Measurements from ENCODE around the gene GMDS. TPM values are rescaled to one million over a fixed set of nuclear protein-coding genes. Genes with fewer than 3 reads are reported as not detected.

GMDS gene
- total RNA-seq, 5 donors from 2014 or later (not counting 1 experiment from before 2014, with no cell fraction given): 12.9 to 21.5 (median 14.6) TPM

- Mint-ChIP-seq H3K27ac (no peak overlapping the region), H3K4me1 (peaks cover 0 to 2% (median 0%) of the 10 kb centered on the region in 3 donors), H3K9me3 (peaks cover 15 to 31% (median 19%) of the 10 kb centered on the region in 3 donors), H3K36me3 (peaks cover 64% of the 10 kb centered on the region), H3K4me3 (no peak overlapping the region), H3K27me3 (no peaks in the 10 kb centered on the region)
- POLR2A ChIA-PET: no interaction called here
- no CpG with 5 or more reads among the region's 1 CpG for WGBS (ENCODE audit: insufficient coverage)
- Histone ChIP-seq H3K27me3 (replicated peaks in 1 of 2; ENCODE audit: control insufficient read depth in 2 of 2, extremely low read depth in 1 of 2, insufficient read depth in 2 of 2, low read length in 1 of 2) (no peaks in the 10 kb centered on the region), H3K36me3 (ENCODE audit: control insufficient read depth in 2 of 2, extremely low read depth in 1 of 2, insufficient read depth in 1 of 2, low read length in 1 of 2) (no peaks in the 10 kb centered on the region), H3K4me3 (ENCODE audit: control insufficient read depth in 1 of 2, extremely low read depth in 1 of 2, low read length in 1 of 2) (no peak overlapping the region), H3K27ac (ENCODE audit: low read length) (no peak overlapping the region), H3K4me1 (ENCODE audit: control insufficient read depth in 1 of 2, extremely low read depth in 1 of 2, insufficient read depth in 2 of 2, low read length in 2 of 2) (no peaks in the 10 kb centered on the region), H3K9me3 (peaks cover 5% of the 10 kb centered on the region)
- ATAC-seq (replicated peaks in 1 of 4): no peak
- CTCF ChIA-PET: no interaction called here
- no peak for DNase-seq
Measured at GRCh38 chr6:1827984-1828793, 417.2 kb downstream of the GMDS start.

GRCh38 chr6:1825926-1826325 lies 419.5 kb downstream of the GMDS start:
- peaks cover 0 to 2% (median 0%) of the 10 kb centered on the region in 3 donors for H3K4me1 Mint-ChIP-seq
- H3K27ac Mint-ChIP-seq: no peak overlapping the region
- 80% methylated on average over 1 of the region's 5 CpGs for WGBS (ENCODE audit: insufficient coverage)

GRCh38 chr6:1825277-1825676 lies 420.1 kb downstream of the GMDS start:
- H3K9me3 Mint-ChIP-seq: peaks cover 15 to 26% (median 19%) of the 10 kb centered on the region in 3 donors
- Histone ChIP-seq H3K27ac (ENCODE audit: low read length) (no peak overlapping the region), H3K9me3 (peaks cover 5% of the 10 kb centered on the region), H3K27me3 (replicated peaks in 1 of 2; ENCODE audit: control insufficient read depth in 2 of 2, extremely low read depth in 1 of 2, insufficient read depth in 2 of 2, low read length in 1 of 2) (no peaks in the 10 kb centered on the region), H3K4me1 (ENCODE audit: control insufficient read depth in 1 of 2, extremely low read depth in 1 of 2, insufficient read depth in 2 of 2, low read length in 2 of 2) (no peaks in the 10 kb centered on the region), H3K36me3 (ENCODE audit: control insufficient read depth in 2 of 2, extremely low read depth in 1 of 2, insufficient read depth in 1 of 2, low read length in 1 of 2) (no peaks in the 10 kb centered on the region), H3K4me3 (ENCODE audit: control insufficient read depth in 1 of 2, extremely low read depth in 1 of 2, low read length in 1 of 2) (no peak overlapping the region)
- POLR2A ChIA-PET: no interaction called here
- no peaks in the 10 kb centered on the region for H3K27me3 Mint-ChIP-seq
- DNase-seq (no peak), ATAC-seq (replicated peaks in 1 of 4) (no peak)
- H3K4me1 Mint-ChIP-seq: peaks cover 0 to 2% (median 0%) of the 10 kb centered on the region in 3 donors
- no CpG with 5 or more reads among the region's 1 CpG for WGBS (ENCODE audit: insufficient coverage)
- CTCF ChIA-PET: no interaction called here
- H3K4me3 Mint-ChIP-seq: no peak overlapping the region
- peaks cover 49% of the 10 kb centered on the region for H3K36me3 Mint-ChIP-seq
- no peak overlapping the region for H3K27ac Mint-ChIP-seq

More at GRCh38 chr6:1825926-1826325, 419.5 kb downstream of the GMDS start:
- H3K9me3 Mint-ChIP-seq: peaks cover 15 to 28% (median 19%) of the 10 kb centered on the region in 3 donors
- DNase-seq: no peak
- H3K4me3 Mint-ChIP-seq: no peak overlapping the region
- H3K4me3 ChIP-seq (ENCODE audit: control insufficient read depth in 1 of 2, extremely low read depth in 1 of 2, low read length in 1 of 2): no peak overlapping the region
- H3K36me3 ChIP-seq (ENCODE audit: control insufficient read depth in 2 of 2, extremely low read depth in 1 of 2, insufficient read depth in 1 of 2, low read length in 1 of 2): no peaks in the 10 kb centered on the region
- H3K27me3 Mint-ChIP-seq: no peaks in the 10 kb centered on the region
- no peaks in the 10 kb centered on the region for H3K27me3 ChIP-seq (replicated peaks in 1 of 2; ENCODE audit: control insufficient read depth in 2 of 2, extremely low read depth in 1 of 2, insufficient read depth in 2 of 2, low read length in 1 of 2)
- H3K27ac ChIP-seq (ENCODE audit: low read length): no peak overlapping the region
- POLR2A ChIA-PET: no interaction called here
- H3K36me3 Mint-ChIP-seq: peaks cover 53% of the 10 kb centered on the region
- H3K4me1 ChIP-seq (ENCODE audit: control insufficient read depth in 1 of 2, extremely low read depth in 1 of 2, insufficient read depth in 2 of 2, low read length in 2 of 2): no peaks in the 10 kb centered on the region
- no peak for ATAC-seq (replicated peaks in 1 of 4)
- CTCF ChIA-PET: no interaction called here
- peaks cover 5% of the 10 kb centered on the region for H3K9me3 ChIP-seq

GRCh38 chr6:1821513-1822183 lies 423.8 kb downstream of the GMDS start:
- WGBS (ENCODE audit: insufficient coverage): 79% methylated on average over 3 of the region's 11 CpGs
- no peak for DNase-seq
- no peak overlapping the region for H3K27ac Mint-ChIP-seq
- H3K4me1 ChIP-seq (ENCODE audit: control insufficient read depth in 1 of 2, extremely low read depth in 1 of 2, insufficient read depth in 2 of 2, low read length in 2 of 2): no peaks in the 10 kb centered on the region
- no peaks in the 10 kb centered on the region for H3K9me3 Mint-ChIP-seq
- H3K36me3 Mint-ChIP-seq: peaks cover 28% of the 10 kb centered on the region
- POLR2A ChIA-PET: no interaction called here
- no peak for ATAC-seq (replicated peaks in 1 of 4)
- CTCF ChIA-PET: interaction anchor here in 1 of 2 donors (0.6 to 0.7 kb wide), 2 partner anchors 207 to 1705 kb away, joined by 3 to 10 read pairs; no protein-coding TSS in a partner anchor
- no peaks in the 10 kb centered on the region for H3K9me3 ChIP-seq
- no peak overlapping the region for H3K4me3 Mint-ChIP-seq
- H3K4me3 ChIP-seq (ENCODE audit: control insufficient read depth in 1 of 2, extremely low read depth in 1 of 2, low read length in 1 of 2): no peak overlapping the region
- H3K27me3 Mint-ChIP-seq: no peaks in the 10 kb centered on the region
- no peaks in the 10 kb centered on the region for H3K27me3 ChIP-seq (replicated peaks in 1 of 2; ENCODE audit: control insufficient read depth in 2 of 2, extremely low read depth in 1 of 2, insufficient read depth in 2 of 2, low read length in 1 of 2)
- no peaks in the 10 kb centered on the region for H3K36me3 ChIP-seq (ENCODE audit: control insufficient read depth in 2 of 2, extremely low read depth in 1 of 2, insufficient read depth in 1 of 2, low read length in 1 of 2)
- peaks cover 0 to 2% (median 0%) of the 10 kb centered on the region in 3 donors for H3K4me1 Mint-ChIP-seq
- H3K27ac ChIP-seq (ENCODE audit: low read length): no peak overlapping the region

- Histone ChIP-seq H3K4me1 (ENCODE audit: control insufficient read depth in 1 of 2, extremely low read depth in 1 of 2, insufficient read depth in 2 of 2, low read length in 2 of 2) (no peaks in the 10 kb centered on the region), H3K27me3 (replicated peaks in 1 of 2; ENCODE audit: control insufficient read depth in 2 of 2, extremely low read depth in 1 of 2, insufficient read depth in 2 of 2, low read length in 1 of 2) (no peaks in the 10 kb centered on the region), H3K27ac (ENCODE audit: low read length) (no peak overlapping the region), H3K4me3 (ENCODE audit: control insufficient read depth in 1 of 2, extremely low read depth in 1 of 2, low read length in 1 of 2) (no peak overlapping the region), H3K36me3 (ENCODE audit: control insufficient read depth in 2 of 2, extremely low read depth in 1 of 2, insufficient read depth in 1 of 2, low read length in 1 of 2) (no peaks in the 10 kb centered on the region), H3K9me3 (no peaks in the 10 kb centered on the region)
- POLR2A ChIA-PET: no interaction called here
- Mint-ChIP-seq H3K4me1 (peaks cover 0 to 2% (median 0%) of the 10 kb centered on the region in 3 donors), H3K9me3 (no peaks in the 10 kb centered on the region), H3K27ac (no peak overlapping the region), H3K36me3 (peaks cover 25% of the 10 kb centered on the region), H3K27me3 (no peaks in the 10 kb centered on the region), H3K4me3 (no peak overlapping the region)
- CTCF ChIA-PET: interaction anchor here in 1 of 2 donors (0.6 kb wide), 1 partner anchor 1705 kb away, joined by 3 read pairs; no protein-coding TSS in a partner anchor
- 85% methylated on average over 5 of the region's 11 CpGs for WGBS (ENCODE audit: insufficient coverage)
- DNase-seq (no peak), ATAC-seq (replicated peaks in 1 of 4) (no peak)
Measured at GRCh38 chr6:1821164-1821512, 424.3 kb downstream of the GMDS start.

GRCh38 chr6:1820714-1821113 lies 424.7 kb downstream of the GMDS start:
- Mint-ChIP-seq H3K9me3 (no peaks in the 10 kb centered on the region), H3K4me3 (no peak overlapping the region), H3K36me3 (peaks cover 21% of the 10 kb centered on the region), H3K27ac (no peak overlapping the region), H3K27me3 (no peaks in the 10 kb centered on the region), H3K4me1 (peaks cover 0 to 2% (median 0%) of the 10 kb centered on the region in 3 donors)
- WGBS (ENCODE audit: insufficient coverage): no CpG with 5 or more reads among the region's 1 CpG
- Histone ChIP-seq H3K36me3 (ENCODE audit: control insufficient read depth in 2 of 2, extremely low read depth in 1 of 2, insufficient read depth in 1 of 2, low read length in 1 of 2) (no peaks in the 10 kb centered on the region), H3K27me3 (replicated peaks in 1 of 2; ENCODE audit: control insufficient read depth in 2 of 2, extremely low read depth in 1 of 2, insufficient read depth in 2 of 2, low read length in 1 of 2) (no peaks in the 10 kb centered on the region), H3K4me1 (ENCODE audit: control insufficient read depth in 1 of 2, extremely low read depth in 1 of 2, insufficient read depth in 2 of 2, low read length in 2 of 2) (no peaks in the 10 kb centered on the region), H3K4me3 (ENCODE audit: control insufficient read depth in 1 of 2, extremely low read depth in 1 of 2, low read length in 1 of 2) (no peak overlapping the region), H3K9me3 (no peaks in the 10 kb centered on the region), H3K27ac (ENCODE audit: low read length) (no peak overlapping the region)
- ATAC-seq (replicated peaks in 1 of 4) (no peak), DNase-seq (no peak)
- ChIA-PET CTCF (no interaction called here), POLR2A (no interaction called here)

Measured in T-cell (primary cell).